GM18870 (cell line): ENCODE results near the gene HENMT1.

Source experiments
- ATAC-seq: cut with Tn5 transposase; IDR thresholded peaks from one replicate; pipeline ENCODE4 v1.9.1; 2021; ENCODE audit warnings: moderate library complexity; ENCODE audit not compliant: unreplicated experiment

The HENMT1 gene

GRCh38 chr1:108634521-108634920, 26.4 kb downstream of the HENMT1 start:
- ATAC-seq, result no peak

- ATAC-seq, result no peak
Measured at GRCh38 chr1:108628665-108629064, 32.2 kb downstream of the HENMT1 start.

- ATAC-seq, result no peak
Measured at GRCh38 chr1:108627951-108628350, 32.9 kb downstream of the HENMT1 start.

GRCh38 chr1:108627256-108627655, 33.6 kb downstream of the HENMT1 start:
- no peak for ATAC-seq

GRCh38 chr1:108624069-108624468, 36.8 kb downstream of the HENMT1 start:
- no peak for ATAC-seq

GRCh38 chr1:108617724-108618056, 43.2 kb downstream of the HENMT1 start:
- ATAC-seq, result no peak

- no peak for ATAC-seq
Measured at GRCh38 chr1:108617008-108617723, 43.7 kb downstream of the HENMT1 start.

- no peak for ATAC-seq
Measured at GRCh38 chr1:108615544-108615943, 45.3 kb downstream of the HENMT1 start.

- no peak for ATAC-seq
Measured at GRCh38 chr1:108612496-108612895, 48.4 kb downstream of the HENMT1 start.

GRCh38 chr1:108611984-108612383, 48.9 kb downstream of the HENMT1 start:
- no peak for ATAC-seq

- no peak for ATAC-seq
Measured at GRCh38 chr1:108610073-108610472, 50.8 kb downstream of the HENMT1 start.

GRCh38 chr1:108609483-108610049, 51.3 kb downstream of the HENMT1 start:
- no peak for ATAC-seq

- no peak for ATAC-seq
Measured at GRCh38 chr1:108606478-108606877, 54.4 kb downstream of the HENMT1 start.

- ATAC-seq, result no peak
Measured at GRCh38 chr1:108605633-108606032, 55.3 kb downstream of the HENMT1 start.

GRCh38 chr1:108601708-108602410, 59.0 kb downstream of the HENMT1 start:
- no peak for ATAC-seq

- ATAC-seq, result no peak
Measured at GRCh38 chr1:108600504-108600903, 60.4 kb downstream of the HENMT1 start.

- ATAC-seq, result no peak
Measured at GRCh38 chr1:108598340-108598739, 62.6 kb downstream of the HENMT1 start.
